Kidney glomerular epithelial cell (primary cell): ENCODE measurements around the gene IFIT1B.
A peak's percentile ranks its signal among the peaks of the same experiment; 100 is the strongest.

Source experiments
- DNase-seq: peaks from one replicate; lab custom pipeline; 2025; lab: John Stamatoyannopoulos, UW

Gene IFIT1B

GRCh38 chr10:89413398-89413912 is 35.6 kb downstream of the IFIT1B start:
- DNase-seq = no peak

- DNase-seq = peak; percentile 78
Measured at GRCh38 chr10:89414146-89414878, 36.5 kb downstream of the IFIT1B start, which contains the start of gene IFIT5. TSS of gene IFIT5 (plus strand) at chr10:89414568. CDS start at chr10:89414799, 231 bp downstream.

GRCh38 chr10:89414879-89415821 is 37.3 kb downstream of the IFIT1B start:
- DNase-seq = no peak

- no peak for DNase-seq
Measured at GRCh38 chr10:89416465-89416864, 38.6 kb downstream of the IFIT1B start.

- no peak for DNase-seq
Measured at GRCh38 chr10:89419548-89419947, 41.7 kb downstream of the IFIT1B start.

GRCh38 chr10:89421018-89421476 is 43.2 kb downstream of the IFIT1B start:
- no peak for DNase-seq

- DNase-seq = no peak
Measured at GRCh38 chr10:89425000-89425399, 47.1 kb downstream of the IFIT1B start.

GRCh38 chr10:89426230-89426868 is 48.5 kb downstream of the IFIT1B start:
- peak; percentile 63 for DNase-seq

- peak; percentile 55 for DNase-seq
Measured at GRCh38 chr10:89427629-89428028, 49.8 kb downstream of the IFIT1B start.

GRCh38 chr10:89428877-89429276 is 51.0 kb downstream of the IFIT1B start:
- DNase-seq = no peak

- DNase-seq = peak; percentile 80
Measured at GRCh38 chr10:89431977-89432376, 54.1 kb downstream of the IFIT1B start.
